Lung (tissue), 12 donors: Measurements from ENCODE around the gene TTC3. TPM values are rescaled to one million over a fixed set of nuclear protein-coding genes. Genes with fewer than 3 reads are reported as not detected.
A peak's percentile ranks its signal among the peaks of the same experiment; 100 is the strongest.
"Not testable (repeated sequence)": the region's sequence is repeated elsewhere in the genome, so short reads cannot be mapped to it uniquely, and the experiment has no call there.

ENCODE experiments used
- ATAC-seq: fragments of 200-7000 bp; cut with Tn5 transposase; one replicate; pipeline ENCODE4 v1.9.1; 2020; ENCODE audit warnings: moderate number of reproducible peaks; ENCODE audit not compliant: insufficient read depth, low FRiP score
- DNase-seq, 3 donors: peaks; one replicate each; pipeline ENCODE4 v3.0.0-alpha.2; 2013 to 2017
- H3K27ac ChIP-seq, 2 donors: one replicate each; pipeline ENCODE4 v1.5.1; 2013; ENCODE audit warnings: mild to moderate bottlenecking in 2 of 2, moderate library complexity in 2 of 2, control low read depth in 1 of 2, inconsistent platforms in 1 of 2, low read depth in 1 of 2, low read length in 1 of 2
- H3K27me3 ChIP-seq, 3 donors: one replicate each; pipeline ENCODE4 v1.5.1; 2013; ENCODE audit warnings: low read length in 2 of 3; ENCODE audit not compliant: control insufficient read depth in 3 of 3, insufficient read depth in 3 of 3
- H3K36me3 ChIP-seq, 4 donors: one replicate each; pipeline ENCODE4 v1.5.1; 2013; ENCODE audit warnings: low read length in 4 of 4, mild to moderate bottlenecking in 1 of 4, moderate library complexity in 1 of 4; ENCODE audit not compliant: control insufficient read depth in 4 of 4, insufficient read depth in 4 of 4
- H3K4me1 ChIP-seq, 5 donors: one replicate each; pipeline ENCODE4 v1.5.1; 2013; ENCODE audit warnings: low read length in 5 of 5, mild to moderate bottlenecking in 2 of 5, moderate library complexity in 1 of 5; ENCODE audit not compliant: control insufficient read depth in 5 of 5, insufficient read depth in 5 of 5
- H3K4me3 ChIP-seq: one replicate; pipeline ENCODE4 v1.5.1; 2013; ENCODE audit warnings: mild to moderate bottlenecking, control low read depth, moderate library complexity
- H3K9ac ChIP-seq, 2 donors: one replicate each; pipeline ENCODE4 v1.5.1; 2013; ENCODE audit warnings: low read length in 2 of 2, control low read depth in 1 of 2; ENCODE audit not compliant: insufficient read depth in 1 of 2
- H3K9me3 ChIP-seq, 4 donors: one replicate each; pipeline ENCODE4 v1.5.1; 2013; ENCODE audit warnings: low read length in 3 of 4, mild to moderate bottlenecking in 1 of 4, moderate library complexity in 1 of 4; ENCODE audit not compliant: control insufficient read depth in 4 of 4, insufficient read depth in 3 of 4
- CTCF ChIP-seq: IDR thresholded peaks from 2 replicates; pipeline ENCODE4 v1.5.1; 2012; ENCODE audit warnings: mild to moderate bottlenecking; ENCODE audit errors: control extremely low read depth, extremely low read depth
- WGBS, 2 donors: extraction: QIAGEN DNeasy Blood & Tissue Kit; methylation state at CpG; one replicate each; pipeline ENCODE4 v1.1.7; 2013; 5-methylcytosine and 5-hydroxymethylcytosine counted together
- polyA plus RNA-seq, 2 donors: library from polyadenylated mRNA; stranded (reverse); fragments of 200-250 nt; gene quantifications; one replicate each; pipeline ENCODE4 v1.2.1, GENCODE V29; 2013
- total RNA-seq, 2 donors: library from RNA; depleted of rRNA in 1 of 2; stranded (reverse); fragments of >200 nt in 1 of 2; gene quantifications; one replicate each; pipeline ENCODE4 v1.2.1, GENCODE V29; 2014 to 2021
- donor health status: control.
- donor health status: control.
- donor health status: Bipolar disorder and iron deficiency.
- donor health status: healthy.
- donor health status: DM: yes; HTN: yes; CAD: no.

The TTC3 gene
- total and polyA plus RNA-seq, 4 donors: 19.0 to 310 (median 50.9) TPM

- H3K36me3 ChIP-seq: peaks cover 10 to 37% (median 14%) of the 10 kb centered on the region in 4 donors
- no peaks in the 10 kb centered on the region for H3K27me3 ChIP-seq
- H3K9me3 ChIP-seq: no peaks in the 10 kb centered on the region
- H3K4me3 ChIP-seq: no peak overlapping the region
- H3K9ac ChIP-seq: no peak overlapping the region
- ATAC-seq (no peak), DNase-seq (no peak)
- H3K27ac ChIP-seq: no peak overlapping the region
- H3K4me1 ChIP-seq: no peaks in the 10 kb centered on the region
- TF ChIP-seq CTCF: no peak
- 95 to 97% methylated on average over 4 of the region's 4 CpGs for WGBS, 2 donors
Observed at GRCh38 chr21:37095821-37096220, 22.8 kb downstream of the TTC3 start.

GRCh38 chr21:37098751-37099150, 25.7 kb downstream of the TTC3 start:
- no peaks in the 10 kb centered on the region for H3K27me3 ChIP-seq
- whole genome bisulfite sequencing, 2 donors: 91 to 95% methylated on average over 2 of the region's 2 CpGs
- H3K9me3 ChIP-seq: no peaks in the 10 kb centered on the region
- DNase-seq (peak in 1 of 3 donors; percentile 10), ATAC-seq (no peak)
- H3K4me1 ChIP-seq: no peaks in the 10 kb centered on the region
- H3K4me3 ChIP-seq: no peak overlapping the region
- no peak overlapping the region for H3K9ac ChIP-seq
- peaks cover 10 to 37% (median 13%) of the 10 kb centered on the region in 4 donors for H3K36me3 ChIP-seq
- no peak overlapping the region for H3K27ac ChIP-seq
- TF ChIP-seq CTCF: no peak

- Histone ChIP-seq H3K9me3 (no peaks in the 10 kb centered on the region), H3K27me3 (no peaks in the 10 kb centered on the region), H3K36me3 (peaks cover 10 to 36% (median 12%) of the 10 kb centered on the region in 4 donors), H3K27ac (no peak overlapping the region), H3K4me3 (no peak overlapping the region), H3K9ac (no peak overlapping the region), H3K4me1 (peaks cover 0 to 1% (median 0%) of the 10 kb centered on the region in 5 donors)
- DNase-seq (no peak), ATAC-seq (no peak)
- WGBS, 2 donors: 81 to 98% methylated on average over 6 of the region's 6 CpGs
- no peak for TF ChIP-seq CTCF
Observed at GRCh38 chr21:37100316-37100715, 27.3 kb downstream of the TTC3 start.

- Histone ChIP-seq H3K9ac (no peak overlapping the region), H3K27ac (no peak overlapping the region), H3K4me1 (peaks cover 0 to 1% (median 0%) of the 10 kb centered on the region in 5 donors), H3K4me3 (no peak overlapping the region), H3K9me3 (no peaks in the 10 kb centered on the region), H3K36me3 (peaks cover 10 to 26% (median 12%) of the 10 kb centered on the region in 4 donors), H3K27me3 (no peaks in the 10 kb centered on the region)
- no peak for TF ChIP-seq CTCF
- 83 to 97% methylated on average over 1 of the region's 1 CpG for WGBS, 2 donors
- DNase-seq (no peak), ATAC-seq (no peak)
Observed at GRCh38 chr21:37101384-37101783, 28.3 kb downstream of the TTC3 start.

- WGBS, 2 donors: 88 to 96% methylated on average over 3 of the region's 3 CpGs
- H3K4me1 ChIP-seq, H3K9ac ChIP-seq, H3K27ac ChIP-seq, H3K4me3 ChIP-seq, ATAC-seq, DNase-seq, H3K9me3 ChIP-seq, H3K27me3 ChIP-seq: not testable (repeated sequence)
- H3K36me3 ChIP-seq: peaks cover 10 to 25% (median 11%) of the 10 kb centered on the region in 4 donors
Observed at GRCh38 chr21:37102746-37103145, 29.7 kb downstream of the TTC3 start.
